GM12872 (cell line): ENCODE results near the gene ADPRHL1.

Source experiments
- CTCF ChIP-seq: IDR thresholded peaks from 3 replicates; pipeline ENCODE4 v1.5.1; 2011; ENCODE audit warnings: low read depth, mild to moderate bottlenecking, low read length, moderate library complexity; ENCODE audit not compliant: insufficient read depth

The ADPRHL1 gene

GRCh38 chr13:113399755-113400149 is 53.5 kb downstream of the ADPRHL1 start:
- TF ChIP-seq CTCF = no peak

- no peak for TF ChIP-seq CTCF
Observed at GRCh38 chr13:113398963-113399754, 54.1 kb downstream of the ADPRHL1 start.

- no peak for TF ChIP-seq CTCF
Observed at GRCh38 chr13:113397608-113398425, 55.5 kb downstream of the ADPRHL1 start.

GRCh38 chr13:113394339-113394640 is 59.0 kb downstream of the ADPRHL1 start:
- no peak for TF ChIP-seq CTCF

- TF ChIP-seq CTCF = peak; percentile 63; the same call in 1 of the 3 replicates
Observed at GRCh38 chr13:113393563-113394338, 59.5 kb downstream of the ADPRHL1 start.

- no peak for TF ChIP-seq CTCF
Observed at GRCh38 chr13:113393226-113393562, 60.1 kb downstream of the ADPRHL1 start.

- TF ChIP-seq CTCF = no peak
Observed at GRCh38 chr13:113390874-113391497, 62.3 kb downstream of the ADPRHL1 start.
